Right ventricle myocardium superior (tissue), 1 donor: ENCODE data around the gene SNX7. TPM values are rescaled to one million over a fixed set of nuclear protein-coding genes. Genes with fewer than 3 reads are reported as not detected.

Source experiments
- ATAC-seq: fragments of 200-7000 bp; cut with Tn5 transposase; one replicate; pipeline ENCODE4 v1.9.1; 2020; ENCODE audit warnings: mild to moderate bottlenecking; ENCODE audit not compliant: poor library complexity
- DNase-seq: peaks from one replicate; pipeline ENCODE4 v3.0.0-alpha.2; 2020
- intact Hi-C: fragments of 100-400 bp; cut with DNase I; formaldehyde crosslinking; loops from one replicate; pipeline ENCODE4 v1.11.2; 2022
- total RNA-seq: library from RNA; stranded (reverse); fragmentation: NEBNext Ultra II Directional; extraction: Animal tissue kit (Norgen Biotek cat#: 25700); gene quantifications from one replicate; pipeline ENCODE4 v1.2.1, GENCODE V29; 2021
- donor health status: DM: no; HTN: yes; CAD: no; lungs with severe emphysema.

SNX7 gene
- total RNA-seq, 1 donor from 2014 or later: 18.8 TPM

- intact Hi-C loops: no loop called here
- DNase-seq: no peak
- ATAC-seq: no peak
These were observed 87.7 kb downstream of the SNX7 start for GRCh38 chr1:98749152-98749756.

DNA sequence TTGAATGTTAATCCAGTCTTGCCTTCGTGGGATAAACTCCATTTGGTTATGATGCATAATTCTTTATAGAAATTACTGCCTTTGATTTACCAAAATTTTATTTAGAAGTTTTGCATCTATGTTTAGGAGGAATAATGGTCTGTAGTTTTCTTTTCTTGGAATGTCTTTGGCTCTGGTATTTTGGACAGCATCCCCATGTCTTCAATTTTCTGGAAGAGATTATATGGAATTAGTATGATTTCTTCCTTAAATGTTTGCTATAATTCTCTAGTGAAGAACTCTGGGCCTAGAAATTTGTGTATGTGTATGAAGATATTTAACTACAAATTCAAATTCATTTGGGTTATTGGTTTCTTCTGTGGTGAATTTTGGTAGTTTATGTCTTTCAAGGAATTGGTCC is 92.7 kb downstream of the SNX7 start:
- intact Hi-C loops: no loop called here
- DNase-seq (no peak), ATAC-seq (no peak)

GRCh38 chr1:98761219-98761865 is 99.8 kb downstream of the SNX7 start:
- no peak for DNase-seq
- intact Hi-C loops: no loop called here

DNA sequence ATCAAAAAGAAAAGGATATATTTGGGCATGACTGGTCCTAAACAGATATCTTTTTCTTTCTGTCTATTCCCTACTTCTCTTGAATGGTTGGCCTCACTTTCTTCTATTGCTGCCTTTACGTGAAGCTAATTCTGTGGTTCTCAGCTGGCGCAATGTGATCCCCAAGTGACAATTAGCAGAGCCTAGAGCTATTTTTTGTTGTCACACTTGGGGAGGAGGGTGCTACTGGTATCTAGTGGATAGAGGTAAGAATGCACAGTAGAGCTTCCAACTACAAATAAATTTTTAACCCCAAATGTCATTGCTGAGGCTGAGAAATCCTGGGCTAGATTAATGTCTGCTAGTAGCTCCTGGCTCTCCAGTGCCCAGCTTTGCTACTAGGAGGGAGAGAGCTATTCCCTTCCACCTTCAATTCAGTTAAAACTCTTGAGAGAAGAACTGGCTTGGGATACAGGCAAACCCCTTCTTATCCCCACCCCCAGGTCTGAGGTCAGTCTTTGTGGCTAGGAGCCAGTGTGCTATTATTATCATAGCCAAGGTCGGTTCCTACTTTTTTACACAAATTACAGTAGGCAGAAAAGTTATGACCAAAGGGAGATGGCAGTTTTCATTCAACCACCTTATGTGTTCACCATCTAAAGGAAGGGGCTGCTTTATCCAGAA is 102.1 kb downstream of the SNX7 start:
- no peak for DNase-seq
- intact Hi-C loops: no loop called here
- ATAC-seq: peak; percentile 78

More at GRCh38 chr1:98761219-98761865, 99.8 kb downstream of the SNX7 start:
- no peak for ATAC-seq

DNA sequence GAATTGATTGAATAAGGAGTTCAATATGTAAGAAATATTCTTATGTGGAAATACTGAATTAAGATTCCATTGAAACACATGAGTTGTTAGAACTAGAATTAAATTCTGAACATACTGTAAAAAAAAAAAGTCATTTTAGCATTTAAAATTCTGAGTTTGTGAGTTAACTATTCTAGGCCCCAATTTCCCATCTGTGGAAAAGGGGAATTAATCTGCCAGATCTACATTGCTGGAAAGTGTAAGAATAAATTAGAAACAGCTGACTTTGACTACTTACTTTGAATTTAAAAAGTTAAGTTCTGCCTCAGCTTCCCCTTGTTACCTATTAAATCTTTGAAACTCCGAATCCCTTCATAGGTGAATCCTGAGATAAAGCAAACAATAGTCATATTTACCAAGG is 103.0 kb downstream of the SNX7 start:
- ATAC-seq (no peak), DNase-seq (no peak)
- intact Hi-C loops: no loop called here

- DNase-seq (no peak), ATAC-seq (no peak)
- intact Hi-C loops: no loop called here
These were observed 104.7 kb downstream of the SNX7 start for GRCh38 chr1:98766255-98766654.

- no peak for ATAC-seq
These were observed 107.6 kb downstream of the SNX7 start for GRCh38 chr1:98769162-98769561.

DNA sequence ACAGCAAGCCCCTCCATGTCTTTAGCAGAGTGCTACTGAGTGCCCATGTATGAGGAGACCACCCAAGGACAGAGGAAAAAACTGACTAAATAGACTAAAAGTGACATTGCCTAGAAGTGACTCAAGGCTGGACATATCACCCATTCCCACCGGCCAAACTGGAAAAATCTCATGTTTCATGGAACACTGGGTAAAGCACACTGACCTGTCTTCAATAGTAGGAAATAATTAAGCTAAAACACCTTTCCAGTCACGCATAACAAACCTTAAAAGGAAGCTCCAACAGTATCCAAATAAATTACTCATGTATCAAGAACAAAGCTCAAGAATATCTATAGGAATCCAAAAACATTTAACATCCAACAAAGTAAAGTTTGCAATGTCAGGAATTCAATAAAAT is 120.4 kb downstream of the SNX7 start:
- DNase-seq (no peak), ATAC-seq (no peak)
- intact Hi-C loops: no loop called here

More at GRCh38 chr1:98769162-98769561, 107.6 kb downstream of the SNX7 start:
- intact Hi-C loops: no loop called here
- no peak for DNase-seq

DNA sequence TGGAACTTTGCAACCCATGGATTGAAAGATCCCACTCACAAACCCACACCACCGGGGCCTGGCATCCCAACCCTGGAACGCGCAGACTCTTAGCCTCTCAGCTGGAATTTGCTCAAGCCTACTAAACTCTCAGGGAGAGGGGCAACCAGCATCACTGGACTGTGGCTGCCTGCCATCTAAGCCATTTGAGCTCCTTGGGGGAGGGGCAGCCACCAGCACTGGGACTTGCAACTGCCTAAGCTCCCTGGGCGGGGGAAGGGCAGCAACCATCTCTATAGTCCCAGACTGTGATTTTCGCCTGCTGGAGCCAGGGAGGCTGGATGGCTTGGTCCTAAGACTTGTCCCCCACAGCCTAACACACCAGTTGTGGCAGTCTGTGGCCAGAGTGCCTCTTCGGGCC is 122.3 kb downstream of the SNX7 start:
- ATAC-seq (no peak), DNase-seq (no peak)
- intact Hi-C loops: no loop called here

DNA sequence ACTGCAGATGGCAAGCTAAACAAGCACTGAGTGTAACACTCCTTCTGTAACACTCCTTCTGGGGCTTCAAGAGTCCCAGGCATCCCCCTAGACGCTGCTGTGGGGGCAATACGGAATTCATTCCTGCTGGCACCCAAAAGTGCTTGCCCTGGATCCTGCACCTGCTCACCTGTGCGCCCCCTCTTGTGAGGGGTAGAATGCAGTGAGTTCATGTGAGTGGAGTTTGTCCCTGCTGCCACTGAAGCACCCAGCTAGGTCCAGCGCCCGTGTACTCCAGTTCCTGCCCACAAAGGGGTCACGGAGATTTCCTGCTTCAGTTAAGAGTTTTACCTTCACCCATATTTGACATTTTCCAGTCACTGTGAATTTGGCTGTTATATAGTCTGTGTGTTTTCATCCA is 130.0 kb downstream of the SNX7 start:
- intact Hi-C loops: no loop called here
- ATAC-seq (no peak), DNase-seq (no peak)

DNA sequence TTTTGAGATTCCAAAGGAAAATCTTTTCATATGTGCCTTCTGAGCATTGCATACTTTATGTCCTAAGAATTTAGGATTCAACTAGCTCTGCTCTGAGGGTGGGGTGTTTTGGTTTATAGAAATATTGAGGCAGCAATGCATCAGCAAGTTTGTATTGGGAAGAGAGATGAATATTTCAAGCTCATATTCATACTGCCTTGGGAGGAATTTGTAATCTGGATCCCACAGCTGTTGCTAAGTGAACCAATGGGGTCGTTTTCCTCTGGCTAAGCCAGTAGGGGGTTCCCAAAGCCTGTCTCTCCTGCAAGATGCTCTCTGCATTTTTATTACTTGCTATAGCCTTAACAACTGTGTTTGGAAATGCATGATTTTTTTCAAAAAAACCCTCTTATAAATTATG is 130.6 kb downstream of the SNX7 start:
- intact Hi-C loops: no loop called here
- no peak for DNase-seq
- ATAC-seq: no peak

DNA sequence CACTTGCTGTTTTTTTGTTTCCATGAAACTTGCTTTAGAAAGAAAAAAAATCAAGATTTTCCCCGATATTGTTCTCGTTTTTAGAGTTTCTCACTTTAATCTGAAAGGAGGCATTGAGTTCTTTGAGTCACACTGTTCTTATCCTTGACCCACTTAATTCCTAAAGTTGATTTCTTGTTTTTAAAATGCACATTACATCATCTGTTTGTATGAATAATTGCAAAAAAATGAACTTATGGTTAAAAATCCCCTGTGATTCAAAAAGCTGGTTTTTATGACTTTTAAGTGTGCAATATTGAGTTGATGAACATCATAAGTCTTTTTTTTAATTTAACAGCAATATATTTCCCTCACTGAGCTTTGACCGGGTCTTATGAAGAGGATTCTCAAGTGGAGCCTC is 131.6 kb downstream of the SNX7 start:
- ATAC-seq: no peak
- intact Hi-C loops: no loop called here
- DNase-seq: no peak

- intact Hi-C loops: no loop called here
- DNase-seq (no peak), ATAC-seq (peak; percentile 65)
These were observed 132.8 kb downstream of the SNX7 start for GRCh38 chr1:98794196-98794886.

GRCh38 chr1:98796049-98796448 is 134.5 kb downstream of the SNX7 start:
- intact Hi-C loops: no loop called here
- DNase-seq: no peak
- no peak for ATAC-seq

- ATAC-seq (no peak), DNase-seq (no peak)
- intact Hi-C loops: no loop called here
These were observed 136.0 kb downstream of the SNX7 start for GRCh38 chr1:98797506-98797905.
